Measurements from ENCODE around the gene CAMK2A. TPM values are rescaled to one million over a fixed set of nuclear protein-coding genes. Genes with fewer than 3 reads are reported as not detected.

CAMK2A gene
- total and polyA plus RNA-seq, 2 of the 4 experiments (the other 2 are of a cell fraction) = 0.18 to 0.19 TPM

GRCh38 chr5:150333400-150333799 lies 43.8 kb upstream of the CAMK2A start:
- ChIA-PET POLR2A (ENCODE audit: unreplicated experiment) (no interaction called here), CTCF (no interaction called here)
- BruUV-seq (replicated peaks) = no TSS peak
- DNase-seq (no peak), ATAC-seq (ENCODE audit: low read depth) (no peak)
- Histone ChIP-seq H3K4me1 (ENCODE audit: control insufficient read depth, insufficient read depth, low read length) (peaks cover 12% of the 10 kb centered on the region), H3K27me3 (ENCODE audit: control insufficient read depth, insufficient read depth, low read length) (peaks cover 3% of the 10 kb centered on the region; the same call in 1 of the 2 replicates), H3K4me2 (ENCODE audit: low read depth, low read length) (no peak overlapping the region), H4K20me1 (ENCODE audit: insufficient read depth, low read length) (no peaks in the 10 kb centered on the region), H2AK9ac (replicated peaks; ENCODE audit: low read depth, low read length, poor library complexity) (no peak overlapping the region), H2BK120ac (ENCODE audit: low read depth, low read length) (no peak overlapping the region), H3K27ac (ENCODE audit: insufficient read depth, low read length) (no peak overlapping the region), H2BK5ac (ENCODE audit: low read depth, low read length, poor library complexity, severe bottlenecking) (no peak overlapping the region), H3K36me3 (ENCODE audit: control insufficient read depth, insufficient read depth, low read length) (no peaks in the 10 kb centered on the region), H3K56ac (ENCODE audit: extremely low read depth, insufficient read depth, low read length) (no peak overlapping the region), H2BK15ac (ENCODE audit: low read depth, low read length) (no peak overlapping the region), H3K14ac (replicated peaks; ENCODE audit: low read depth, low read length) (no peak overlapping the region), H2AFZ (replicated peaks; ENCODE audit: low read length, poor library complexity) (no peak overlapping the region), H3K4ac (ENCODE audit: low read depth, low read length) (no peak overlapping the region), H4K8ac (ENCODE audit: low read depth in 2 of 2, low read length in 2 of 2) (no peak overlapping the region), H3K79me1 (ENCODE audit: low read depth in 1 of 2, low read length in 2 of 2) (no peaks in the 10 kb centered on the region), H3K9me3 (ENCODE audit: control insufficient read depth, insufficient read depth, low read length) (no peaks in the 10 kb centered on the region), H3K23ac (ENCODE audit: low read depth, low read length) (no peak overlapping the region), H2AK5ac (ENCODE audit: low read depth, low read length) (no peak overlapping the region), H4K91ac (ENCODE audit: insufficient read depth, low read depth, low read length) (no peak overlapping the region), H3K18ac (ENCODE audit: low read depth, low read length) (no peak overlapping the region), H3K9me1 (ENCODE audit: insufficient read depth, low read length) (peaks cover 6% of the 10 kb centered on the region), H3K9ac (ENCODE audit: low read depth, low read length) (no peak overlapping the region), H4K5ac (ENCODE audit: low read depth, low read length) (no peak overlapping the region), H2BK20ac (ENCODE audit: low read depth, low read length) (no peak overlapping the region), H3K4me3 (ENCODE audit: insufficient read depth, low read depth, low read length) (no peak overlapping the region)
- in situ Hi-C loops (cut with MboI; ENCODE audit: low sequenced_read_pairs) = no loop called here
- dilution Hi-C loops (cut with HindIII; ENCODE audit: low sequenced_read_pairs, unreplicated experiment) = no loop called here
- TF ChIP-seq, protein P1, sequence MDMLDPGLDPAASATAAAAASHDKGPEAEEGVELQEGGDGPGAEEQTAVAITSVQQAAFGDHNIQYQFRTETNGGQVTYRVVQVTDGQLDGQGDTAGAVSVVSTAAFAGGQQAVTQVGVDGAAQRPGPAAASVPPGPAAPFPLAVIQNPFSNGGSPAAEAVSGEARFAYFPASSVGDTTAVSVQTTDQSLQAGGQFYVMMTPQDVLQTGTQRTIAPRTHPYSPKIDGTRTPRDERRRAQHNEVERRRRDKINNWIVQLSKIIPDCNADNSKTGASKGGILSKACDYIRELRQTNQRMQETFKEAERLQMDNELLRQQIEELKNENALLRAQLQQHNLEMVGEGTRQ (IDR thresholded peaks at IDR 0.05; ENCODE audit: low read depth, low read length) = no peak
- TF ChIP-seq MAZ (IDR thresholded peaks at IDR 0.05; ENCODE audit: borderline replicate concordance, low read depth, low read length) (no peak), MXI1 (IDR thresholded peaks at IDR 0.05; ENCODE audit: borderline replicate concordance, low read depth, low read length) (no peak), FOS (IDR thresholded peaks at IDR 0.05; ENCODE audit: low read depth, low read length) (no peak), RFX5 (IDR thresholded peaks at IDR 0.05; ENCODE audit: low read depth, low read length) (no peak), SMC3 (IDR thresholded peaks at IDR 0.05; ENCODE audit: low read depth, low read length) (no peak)
- intact Hi-C loops (cut with micrococcal nuclease) = no loop called here
- 100% methylated on average over 2 of the region's 5 CpGs; no CpG with 5 or more reads in 1 of the 2 experiments for WGBS, 2 experiments (ENCODE audit: extremely low coverage in 2 of 2, insufficient read length in 1 of 2)

Measured in IMR-90 (cell line).